ENCODE measurements around the gene HECTD4.

GRCh38 chr12:112149596-112149995 is 232.6 kb downstream of the HECTD4 start:
- TF ChIP-seq CTCF (conservative IDR thresholded peaks at IDR 0.05 in 1 of 2, IDR thresholded peaks at IDR 0.05 in 1 of 2; ENCODE audit: extremely low read depth in 1 of 2, insufficient read depth in 1 of 2, low read depth in 1 of 2, low read length in 2 of 2) (no peak), EZH2 (IDR thresholded peaks at IDR 0.05; ENCODE audit: borderline replicate concordance, low read length) (no peak)
